HG02970 (cell line): ENCODE results near the gene POU2F2.
A peak's percentile ranks its signal among the peaks of the same experiment; 100 is the strongest.

Experiments used
- ATAC-seq: cut with Tn5 transposase; IDR thresholded peaks from one replicate; pipeline ENCODE4 v1.9.1; 2021; ENCODE audit warnings: mild to moderate bottlenecking, moderate library complexity, moderate number of reproducible peaks; ENCODE audit not compliant: unreplicated experiment, low FRiP score

POU2F2 gene

GRCh38 chr19:42086188-42086736 is 46.0 kb downstream of the POU2F2 start:
- ATAC-seq: no peak

- no peak for ATAC-seq
Observed at GRCh38 chr19:42083537-42083936, 48.7 kb downstream of the POU2F2 start.

GRCh38 chr19:42081584-42082203 is 50.6 kb downstream of the POU2F2 start:
- no peak for ATAC-seq

- no peak for ATAC-seq
Observed at GRCh38 chr19:42080764-42081375, 51.4 kb downstream of the POU2F2 start.

GRCh38 chr19:42079886-42080763 is 52.1 kb downstream of the POU2F2 start:
- no peak for ATAC-seq

GRCh38 chr19:42079276-42079669 is 53.0 kb downstream of the POU2F2 start:
- no peak for ATAC-seq

GRCh38 chr19:42078538-42079275 is 53.5 kb downstream of the POU2F2 start:
- no peak for ATAC-seq

GRCh38 chr19:42078058-42078457 is 54.2 kb downstream of the POU2F2 start:
- no peak for ATAC-seq

- no peak for ATAC-seq
Observed at GRCh38 chr19:42076380-42076944, 55.8 kb downstream of the POU2F2 start.

- peak; percentile 93 for ATAC-seq
Observed at GRCh38 chr19:42075616-42076379, 56.4 kb downstream of the POU2F2 start, which contains the start of gene ZNF574. Gene ZNF574, plus strand, starts transcription at chr19:42076166. Its CDS starts 2,441 bp downstream, at chr19:42078607.

GRCh38 chr19:42075364-42075615 is 57.0 kb downstream of the POU2F2 start:
- ATAC-seq: no peak

GRCh38 chr19:42074513-42075363 is 57.5 kb downstream of the POU2F2 start:
- no peak for ATAC-seq

GRCh38 chr19:42071247-42071646 is 61.0 kb downstream of the POU2F2 start:
- ATAC-seq: no peak

- ATAC-seq: no peak
Observed at GRCh38 chr19:42069619-42070351, 62.5 kb downstream of the POU2F2 start, which contains the start of gene GRIK5. Gene GRIK5, minus strand, starts transcription at chr19:42070206. Its CDS starts 4,436 bp downstream, at chr19:42065770.

- no peak for ATAC-seq
Observed at GRCh38 chr19:42068756-42069571, 63.3 kb downstream of the POU2F2 start.

- no peak for ATAC-seq
Observed at GRCh38 chr19:42068361-42068755, 63.9 kb downstream of the POU2F2 start.

- no peak for ATAC-seq
Observed at GRCh38 chr19:42067315-42067888, 64.8 kb downstream of the POU2F2 start.
